ENCODE measurements around the gene NELFB.

Gene NELFB

GRCh38 chr9:137244486-137245449 is 10.4 kb upstream of the NELFB start:
- peak overlapping the region; percentile 36 for H3K27ac ChIP-seq
- H3K4me3 ChIP-seq (ENCODE audit: low read depth in 1 of 2, low read length in 1 of 2): no peak overlapping the region
- no peaks in the 10 kb centered on the region for H3K9me3 ChIP-seq
- H3K36me3 ChIP-seq: peaks cover 23% of the 10 kb centered on the region
- H3K27me3 ChIP-seq: no peaks in the 10 kb centered on the region
- TF ChIP-seq CTCF (IDR thresholded peaks at IDR 0.05): no peak
- H3K4me1 ChIP-seq (ENCODE audit: control insufficient read depth in 1 of 2, insufficient read depth in 1 of 2, low read depth in 1 of 2, low read length in 1 of 2): peaks cover 34 to 35% of the 10 kb centered on the region in 2 experiments

GRCh38 chr9:137245450-137246421 is 9.4 kb upstream of the NELFB start:
- TF ChIP-seq CTCF (IDR thresholded peaks at IDR 0.05): no peak
- H3K27ac ChIP-seq: no peak overlapping the region
- no peaks in the 10 kb centered on the region for H3K9me3 ChIP-seq
- no peaks in the 10 kb centered on the region for H3K27me3 ChIP-seq
- peaks cover 23% of the 10 kb centered on the region for H3K36me3 ChIP-seq
- H3K4me1 ChIP-seq (ENCODE audit: control insufficient read depth in 1 of 2, insufficient read depth in 1 of 2, low read depth in 1 of 2, low read length in 1 of 2): peaks cover 28 to 29% of the 10 kb centered on the region in 2 experiments
- H3K4me3 ChIP-seq (ENCODE audit: low read depth in 1 of 2, low read length in 1 of 2): no peak overlapping the region

DNA sequence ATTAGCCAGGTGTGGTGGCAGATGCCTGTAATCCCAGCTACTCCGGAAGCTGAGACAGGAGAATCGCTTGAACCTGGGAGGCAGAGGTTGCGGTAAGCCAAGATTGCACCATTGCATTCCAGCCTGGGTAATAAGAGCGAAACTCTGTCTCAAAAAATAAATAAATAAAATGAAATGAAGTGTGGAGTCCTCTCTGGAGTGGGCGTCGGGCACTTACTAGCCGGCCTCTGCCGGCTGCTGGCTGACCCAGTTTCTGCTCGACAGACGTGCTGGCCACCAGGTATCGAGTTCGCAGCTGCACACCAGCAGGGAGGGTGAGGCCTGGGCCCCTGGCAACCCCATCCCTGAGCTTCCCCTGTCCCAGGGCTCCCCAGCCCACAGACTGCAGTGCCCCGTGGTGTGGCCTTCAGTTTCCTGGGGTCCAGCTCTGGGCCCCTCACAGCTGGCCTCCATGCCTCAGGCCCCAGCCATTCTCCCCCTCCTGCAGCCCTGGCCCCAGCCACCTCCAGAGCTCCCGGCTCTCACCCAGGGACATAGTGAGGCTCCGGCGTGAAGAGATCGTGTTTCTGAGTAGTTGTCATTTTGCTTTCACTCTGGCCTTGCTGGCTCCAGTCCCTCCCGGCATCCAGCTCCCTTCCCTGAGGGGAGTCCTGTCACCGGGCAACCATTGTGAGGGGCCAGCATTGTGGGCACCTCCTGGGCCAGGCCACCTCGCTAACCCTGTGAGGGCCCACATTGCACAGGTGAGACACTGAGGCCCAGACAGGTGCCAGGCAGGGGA is 7.8 kb upstream of the NELFB start:
- Histone ChIP-seq H3K4me3 (ENCODE audit: low read depth in 1 of 2, low read length in 1 of 2) (no peak overlapping the region), H3K4me1 (ENCODE audit: control insufficient read depth in 1 of 2, insufficient read depth in 1 of 2, low read depth in 1 of 2, low read length in 1 of 2) (peaks cover 21% of the 10 kb centered on the region in 2 experiments), H3K27ac (no peak overlapping the region), H3K36me3 (peaks cover 16% of the 10 kb centered on the region), H3K27me3 (no peaks in the 10 kb centered on the region), H3K9me3 (no peaks in the 10 kb centered on the region)
- TF ChIP-seq CTCF (IDR thresholded peaks at IDR 0.05): no peak

- Histone ChIP-seq H3K4me1 (ENCODE audit: control insufficient read depth in 1 of 2, insufficient read depth in 1 of 2, low read depth in 1 of 2, low read length in 1 of 2) (peaks cover 15 to 16% of the 10 kb centered on the region in 2 experiments), H3K9me3 (no peaks in the 10 kb centered on the region), H3K27ac (no peak overlapping the region), H3K27me3 (no peaks in the 10 kb centered on the region), H3K4me3 (ENCODE audit: low read depth in 1 of 2, low read length in 1 of 2) (no peak overlapping the region), H3K36me3 (peaks cover 11% of the 10 kb centered on the region)
- TF ChIP-seq CTCF (IDR thresholded peaks at IDR 0.05): no peak
Observed at GRCh38 chr9:137247916-137248175, 7.3 kb upstream of the NELFB start.
